ENCODE results near the gene HAND2.

The HAND2 gene

GRCh38 chr4:173501592-173502150 is 28.4 kb downstream of the HAND2 start:
- no peak for DNase-seq (ENCODE audit: low read depth in 2 of 2)

GRCh38 chr4:173500841-173501591 is 29.0 kb downstream of the HAND2 start:
- no peak for DNase-seq (ENCODE audit: low read depth in 2 of 2)

- no peak for DNase-seq (ENCODE audit: low read depth in 2 of 2)
These were observed 30.1 kb downstream of the HAND2 start for GRCh38 chr4:173499658-173500535.

GRCh38 chr4:173498771-173499170 is 31.3 kb downstream of the HAND2 start:
- no peak for DNase-seq (ENCODE audit: low read depth in 2 of 2)

- DNase-seq (ENCODE audit: low read depth in 2 of 2) = no peak
These were observed 32.0 kb downstream of the HAND2 start for GRCh38 chr4:173498023-173498422.

- DNase-seq (ENCODE audit: low read depth in 2 of 2) = peak in 1 of 2 experiments; percentile 41
These were observed 35.7 kb downstream of the HAND2 start for GRCh38 chr4:173494013-173494970.

- DNase-seq (ENCODE audit: low read depth in 2 of 2) = no peak
These were observed 37.0 kb downstream of the HAND2 start for GRCh38 chr4:173493041-173493440.

GRCh38 chr4:173492315-173492714 is 37.7 kb downstream of the HAND2 start:
- no peak for DNase-seq (ENCODE audit: low read depth in 2 of 2)

GRCh38 chr4:173490817-173491528 is 39.1 kb downstream of the HAND2 start:
- DNase-seq (ENCODE audit: low read depth in 2 of 2) = no peak

- DNase-seq (ENCODE audit: low read depth in 2 of 2) = no peak
These were observed 39.8 kb downstream of the HAND2 start for GRCh38 chr4:173490256-173490655.

GRCh38 chr4:173489514-173489913 is 40.5 kb downstream of the HAND2 start:
- DNase-seq (ENCODE audit: low read depth in 2 of 2) = no peak

GRCh38 chr4:173488656-173489055 is 41.4 kb downstream of the HAND2 start:
- no peak for DNase-seq (ENCODE audit: low read depth in 2 of 2)

- DNase-seq (ENCODE audit: low read depth in 2 of 2) = no peak
These were observed 42.0 kb downstream of the HAND2 start for GRCh38 chr4:173488074-173488473.

GRCh38 chr4:173486714-173487392 is 43.2 kb downstream of the HAND2 start:
- no peak for DNase-seq (ENCODE audit: low read depth in 2 of 2)

GRCh38 chr4:173485164-173485563 is 44.9 kb downstream of the HAND2 start:
- DNase-seq (ENCODE audit: low read depth in 2 of 2) = no peak

GRCh38 chr4:173482330-173482931 is 47.6 kb downstream of the HAND2 start:
- DNase-seq (ENCODE audit: low read depth in 2 of 2) = no peak

GRCh38 chr4:173478913-173479283 is 51.1 kb downstream of the HAND2 start:
- DNase-seq (ENCODE audit: low read depth in 2 of 2) = no peak

- no peak for DNase-seq (ENCODE audit: low read depth in 2 of 2)
These were observed 51.7 kb downstream of the HAND2 start for GRCh38 chr4:173478201-173478912.

- DNase-seq (ENCODE audit: low read depth in 2 of 2) = no peak
These were observed 53.0 kb downstream of the HAND2 start for GRCh38 chr4:173477016-173477415.
